Stimulated activated naive CD4-positive, alpha-beta T cell treated with Interleukin-2 at 50 U/mL for 16 hours (primary cell): ENCODE data around the gene TNNC2.
"Not testable (repeated sequence)": the region's sequence is repeated elsewhere in the genome, so short reads cannot be mapped to it uniquely, and the experiment has no call there.

Experiments
- DNase-seq: peaks from one replicate; lab custom pipeline; 2025; lab: John Stamatoyannopoulos, UW

TNNC2 gene

DNA sequence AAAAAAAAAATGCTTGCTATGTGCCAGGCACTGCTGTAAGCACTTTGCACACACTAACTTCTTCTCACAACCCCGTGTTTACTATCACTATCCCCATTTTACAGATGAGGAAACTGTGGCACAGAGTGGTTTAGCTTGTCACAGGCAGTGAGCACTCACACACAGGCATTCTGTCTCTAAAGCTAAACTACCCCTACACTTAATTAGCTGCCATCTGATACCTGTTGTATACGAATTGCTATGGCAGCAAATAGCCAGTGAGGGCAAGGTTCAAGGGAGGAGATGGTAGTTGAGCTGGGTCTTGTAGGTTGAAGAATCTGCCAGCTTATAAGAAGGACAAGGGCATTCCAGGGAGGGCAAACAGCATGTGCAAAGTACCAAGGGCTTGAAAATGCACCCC, 5.2 kb downstream of the TNNC2 start:
- DNase-seq, result no peak

DNA sequence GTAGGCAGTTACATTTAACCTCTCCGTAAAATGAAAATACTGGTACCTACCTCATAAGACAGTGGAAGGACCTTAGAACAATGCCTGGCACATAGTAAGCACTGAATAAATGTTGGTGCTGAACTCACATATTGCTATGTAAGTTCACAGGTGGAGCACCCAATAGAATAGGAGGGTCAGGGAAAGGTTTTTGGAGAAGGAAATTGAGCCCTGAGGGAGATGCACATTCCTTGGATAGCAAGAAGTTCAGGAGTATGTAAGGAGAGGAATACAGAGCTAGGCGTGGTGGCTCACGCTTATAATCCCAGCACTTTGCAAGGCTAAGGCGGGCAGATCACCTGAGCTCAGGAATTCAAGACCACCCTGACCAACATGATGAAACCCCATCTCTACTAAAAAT, 7.6 kb downstream of the TNNC2 start:
- no peak for DNase-seq

DNA sequence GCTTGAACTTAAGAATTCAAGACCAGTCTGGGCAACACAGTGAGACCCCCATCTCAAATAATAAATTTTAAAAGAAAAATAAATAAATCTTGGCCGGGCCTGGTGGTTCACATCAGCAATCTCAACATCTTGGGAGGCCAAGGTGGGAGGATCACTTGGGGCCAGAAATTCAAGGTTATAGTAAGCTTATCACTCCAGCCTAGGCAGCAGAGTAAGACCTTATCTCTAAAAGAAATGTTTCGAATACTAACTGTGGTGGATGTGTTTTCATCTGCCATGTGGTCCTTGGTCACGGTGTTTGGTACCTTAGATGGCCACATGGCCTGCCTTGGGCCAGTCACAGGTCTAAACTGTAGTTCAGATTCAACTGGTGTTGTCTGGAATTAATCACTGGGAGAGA, 8.9 kb downstream of the TNNC2 start:
- DNase-seq, result no peak

DNA sequence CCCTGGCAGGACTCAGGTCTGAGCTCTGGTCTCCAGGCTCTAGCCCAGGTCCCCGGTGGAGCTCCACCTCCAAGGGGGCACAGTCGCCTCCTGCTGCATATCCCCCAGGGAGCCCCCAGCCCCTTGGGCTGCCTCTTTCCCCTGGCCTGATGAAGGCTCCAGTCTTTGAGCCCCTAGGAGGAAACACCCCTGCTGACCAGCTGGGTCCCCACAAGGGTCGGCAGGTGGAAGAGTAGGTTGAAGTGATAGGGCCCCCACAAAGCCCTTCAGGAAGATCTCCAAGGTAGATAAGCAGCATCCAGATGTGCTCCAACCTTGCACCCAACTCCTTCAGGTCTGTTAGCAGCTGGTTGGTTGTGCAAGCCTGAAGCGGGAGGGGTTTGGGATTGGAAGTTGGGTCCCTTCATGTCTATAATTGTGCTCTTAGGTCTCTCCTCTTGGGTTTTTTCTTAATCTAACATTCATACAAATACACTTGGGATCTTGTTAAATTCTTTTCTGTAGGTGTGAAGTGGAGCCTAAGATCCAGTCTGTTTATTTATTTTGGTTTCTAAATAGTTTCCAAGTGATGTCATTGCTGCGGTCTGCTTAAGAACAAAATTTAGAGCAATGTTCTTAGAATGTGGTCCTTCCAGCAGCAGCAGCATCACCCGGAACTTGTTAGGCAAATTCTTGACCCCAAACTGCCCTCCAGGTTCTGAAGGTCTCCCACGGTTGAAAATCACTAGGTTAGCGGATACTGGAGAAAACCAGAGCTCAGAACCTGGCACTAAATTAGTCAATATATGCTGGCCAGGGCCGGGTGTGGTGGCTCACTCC, 9.5 kb downstream of the TNNC2 start:
- no peak for DNase-seq

DNA sequence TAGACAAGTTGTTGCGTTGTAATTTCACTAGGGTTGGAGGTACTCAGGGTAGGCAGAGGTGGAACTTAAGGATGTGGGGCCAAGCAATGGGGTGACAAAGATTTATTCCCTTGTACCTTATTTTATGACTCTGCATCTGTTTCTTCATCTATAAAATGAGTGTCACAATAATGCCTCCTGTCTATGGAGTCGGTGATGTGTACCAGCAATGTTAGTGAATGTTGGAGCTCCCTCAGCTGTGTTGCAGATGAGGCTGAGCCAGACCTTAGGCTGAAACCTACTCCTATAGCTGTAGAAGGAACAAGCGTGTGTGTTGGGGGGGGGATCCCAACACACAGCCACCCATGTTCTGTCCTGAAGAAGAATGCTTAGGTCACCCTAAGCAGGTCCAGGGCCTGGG, 10.2 kb downstream of the TNNC2 start:
- DNase-seq, result no peak

DNA sequence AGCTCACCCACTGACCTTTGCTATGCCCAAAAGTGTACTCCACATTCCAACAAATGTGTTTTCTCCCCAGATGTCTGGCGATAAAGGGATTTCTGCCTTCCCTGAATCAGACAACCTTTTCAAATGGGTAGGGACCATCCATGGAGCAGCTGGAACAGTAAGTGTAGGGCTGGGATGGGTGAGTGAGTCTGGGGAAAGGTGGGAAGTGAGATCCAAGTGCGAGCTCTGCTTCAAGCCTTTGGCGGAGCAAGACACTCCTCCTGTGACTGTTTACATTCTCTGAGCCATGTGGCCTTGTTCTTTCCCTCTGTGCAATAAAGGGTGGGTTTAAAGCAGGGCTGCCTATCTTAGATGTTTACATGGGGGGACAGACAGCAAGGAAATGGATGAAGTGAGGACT, 12.8 kb downstream of the TNNC2 start:
- no peak for DNase-seq

DNA sequence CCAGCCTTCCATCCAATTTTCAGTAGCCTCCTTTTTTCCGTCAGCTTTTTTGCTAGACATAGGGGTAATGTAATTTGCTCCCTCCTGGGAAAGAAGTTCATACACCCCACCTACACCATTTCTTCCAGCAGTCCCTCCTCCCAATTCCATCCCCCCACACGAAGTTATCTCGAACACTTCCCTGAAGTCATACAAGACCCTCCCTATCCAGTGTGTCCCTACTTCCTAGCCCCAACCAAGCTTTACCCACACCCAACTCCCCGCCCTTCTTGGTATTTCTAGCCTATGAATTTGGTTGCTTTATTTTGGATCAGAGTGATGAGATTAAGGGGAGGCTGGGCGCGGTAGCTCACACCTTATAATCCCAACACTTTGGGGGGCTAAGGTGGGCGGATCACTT, 13.6 kb downstream of the TNNC2 start:
- no peak for DNase-seq

DNA sequence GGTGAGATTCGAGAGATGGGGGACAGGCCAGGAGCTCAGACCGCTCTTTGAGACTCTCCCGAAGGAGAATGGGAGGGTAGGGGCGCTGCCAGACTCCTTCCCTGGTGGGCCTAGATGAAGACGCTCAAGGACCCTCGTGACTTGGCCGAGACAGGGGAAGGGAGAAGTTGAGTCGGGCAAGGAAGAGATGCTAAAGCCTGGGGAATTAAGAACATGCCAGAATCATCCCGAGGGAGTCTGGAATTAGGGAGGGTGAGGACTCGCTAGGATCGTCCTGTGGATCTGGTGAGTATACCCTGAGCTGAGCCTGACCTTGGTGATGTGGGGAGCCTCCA, 14.1 kb downstream of the TNNC2 start:
- DNase-seq, result no peak

DNA sequence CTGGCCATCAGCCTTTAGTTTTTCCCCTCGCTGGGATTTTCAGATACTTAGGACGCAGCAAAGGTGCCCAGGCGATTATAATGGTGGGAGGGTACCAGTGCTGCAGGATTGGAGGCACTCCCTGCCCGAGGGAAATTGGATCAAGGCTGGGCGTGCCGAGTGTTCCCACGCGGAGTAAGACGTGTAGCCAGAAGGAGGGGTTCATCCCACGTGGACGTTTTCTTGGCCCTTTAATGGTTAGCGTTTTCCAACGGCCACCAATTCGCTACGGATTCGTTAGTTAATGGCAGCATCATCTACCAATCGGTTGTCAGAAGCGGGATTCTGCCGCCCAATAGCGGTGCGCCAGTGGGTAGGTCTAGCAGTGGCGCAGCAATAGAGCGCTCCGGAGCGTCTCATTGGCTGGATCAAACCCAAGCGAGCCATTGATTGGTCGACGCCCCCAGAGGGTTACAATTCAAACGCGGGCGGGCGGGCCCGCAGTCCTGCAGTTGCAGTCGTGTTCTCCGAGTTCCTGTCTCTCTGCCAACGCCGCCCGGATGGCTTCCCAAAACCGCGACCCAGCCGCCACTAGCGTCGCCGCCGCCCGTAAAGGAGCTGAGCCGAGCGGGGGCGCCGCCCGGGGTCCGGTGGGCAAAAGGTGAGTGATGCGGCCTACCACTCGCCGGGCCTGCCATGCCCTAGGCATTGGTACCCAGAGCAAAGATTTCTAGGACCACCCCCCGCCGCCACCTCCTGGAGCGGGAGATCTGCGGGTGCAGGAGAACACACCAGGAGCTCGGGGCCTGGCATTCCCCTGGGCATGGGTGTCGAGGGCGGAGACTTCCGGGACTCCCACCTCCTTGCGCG, 14.7 kb downstream of the TNNC2 start, which contains the start of gene UBE2C:
Gene UBE2C (plus strand): TSS at position 488 of the 849 bp plus-strand sequence. CDS start 52 bp downstream, at position 540.
- DNase-seq, result peak; percentile 92

DNA sequence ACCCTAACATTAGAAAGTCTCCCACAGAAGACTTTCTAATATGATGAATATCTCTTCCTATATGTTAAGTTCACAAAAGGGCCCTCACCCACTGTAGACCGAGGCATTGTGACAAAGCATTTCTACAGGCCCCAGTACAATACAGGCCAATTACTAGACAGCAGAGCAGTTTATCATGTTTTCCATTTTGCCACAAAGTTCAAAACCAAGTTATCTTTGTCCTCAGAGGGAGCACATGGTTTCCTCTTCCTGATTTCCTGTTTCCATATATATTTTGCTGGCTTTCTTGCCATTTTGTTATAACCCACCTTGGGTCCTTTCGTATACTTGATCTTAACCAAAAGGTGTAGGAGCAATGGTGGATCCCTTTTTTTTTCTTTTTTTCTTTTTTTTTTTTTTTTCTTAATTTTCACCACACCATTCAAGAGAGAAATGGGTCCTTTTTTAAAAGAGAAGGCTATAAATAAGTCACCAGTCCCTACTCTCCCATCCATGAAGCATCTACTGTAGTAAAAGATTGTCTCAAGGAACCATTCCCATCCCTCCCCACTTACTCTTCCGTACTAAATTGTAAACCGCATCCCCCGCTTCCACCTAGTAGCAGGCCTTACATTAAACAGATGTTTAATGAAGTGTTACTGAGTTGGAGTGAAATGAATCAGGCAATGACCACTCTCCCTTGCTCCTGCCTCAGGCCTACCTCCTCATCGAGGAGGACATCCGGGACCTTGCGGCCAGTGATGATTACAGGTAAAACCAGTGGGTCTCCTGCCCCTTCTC, 16.7 kb downstream of the TNNC2 start:
- no peak for DNase-seq

DNA sequence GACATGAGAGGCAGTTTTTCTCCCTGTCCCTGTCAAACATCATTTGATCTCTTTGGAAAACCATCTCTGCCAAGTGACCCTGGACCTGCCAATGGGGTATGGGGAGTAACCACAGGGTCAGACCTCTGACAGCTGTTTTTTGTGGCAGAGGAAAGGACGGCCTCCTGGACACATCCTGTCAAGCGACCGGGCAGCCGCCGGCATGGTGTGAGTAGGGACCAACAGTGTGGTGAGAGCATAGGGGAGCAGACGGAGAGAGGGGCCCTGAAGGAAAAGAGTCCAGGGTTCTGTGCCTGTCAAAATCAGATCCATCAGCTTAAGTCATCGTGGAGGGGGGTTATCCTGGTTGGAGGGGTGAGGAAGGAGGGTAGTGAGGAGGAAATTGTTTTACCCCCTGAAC, 25.3 kb downstream of the TNNC2 start:
- DNase-seq, result no peak

DNA sequence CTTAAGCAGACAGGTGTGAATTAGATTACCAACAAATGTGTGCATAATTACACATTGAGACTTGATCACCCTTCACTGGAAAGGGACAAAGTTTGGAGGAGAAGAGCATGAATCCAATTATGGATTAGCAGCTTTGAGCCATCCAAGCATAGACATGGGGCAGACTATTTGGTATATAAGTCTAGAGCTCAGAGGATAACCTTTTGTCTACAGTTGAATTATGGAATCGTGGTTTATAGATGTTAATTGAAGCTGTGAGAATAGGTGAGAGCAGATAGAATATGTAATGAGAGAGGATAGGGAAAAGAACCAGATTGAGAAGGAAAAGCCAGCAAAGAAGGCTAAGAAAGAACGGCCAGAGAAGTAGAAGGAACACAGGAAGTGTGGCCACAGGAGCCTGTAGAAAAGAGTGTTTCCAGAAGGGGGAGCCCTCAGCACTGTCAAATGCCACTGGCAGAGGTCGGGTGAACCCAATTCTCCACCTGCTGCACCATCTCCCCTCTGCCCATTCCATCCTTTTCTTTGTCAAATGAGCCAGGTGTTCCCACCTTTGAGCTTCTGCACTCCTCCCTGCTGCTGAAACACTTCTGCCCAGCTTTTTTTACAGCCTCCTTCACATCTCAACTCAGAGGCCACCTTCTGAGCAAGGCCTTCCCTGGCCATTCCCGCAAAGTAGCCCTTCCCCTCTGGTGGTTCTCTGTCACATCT, 28.0 kb downstream of the TNNC2 start:
- peak; percentile 42 for DNase-seq

DNA sequence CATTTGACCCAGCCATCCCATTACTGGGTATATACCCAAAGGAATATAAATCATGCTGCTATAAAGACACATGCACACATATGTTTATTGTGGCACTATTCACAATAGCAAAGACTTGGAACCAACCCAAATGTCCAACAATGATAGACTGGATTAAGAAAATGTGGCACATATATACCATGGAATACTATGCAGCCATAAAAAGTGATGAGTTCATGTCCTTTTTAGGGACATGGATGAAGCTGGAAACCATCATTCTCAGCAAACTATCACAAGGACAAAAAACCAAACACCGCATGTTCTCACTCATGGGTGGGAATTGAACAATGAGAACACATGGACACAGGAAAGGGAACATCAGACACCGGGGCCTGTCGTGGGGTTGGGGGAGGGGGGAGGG, 29.2 kb downstream of the TNNC2 start:
- DNase-seq, result not testable (repeated sequence)

DNA sequence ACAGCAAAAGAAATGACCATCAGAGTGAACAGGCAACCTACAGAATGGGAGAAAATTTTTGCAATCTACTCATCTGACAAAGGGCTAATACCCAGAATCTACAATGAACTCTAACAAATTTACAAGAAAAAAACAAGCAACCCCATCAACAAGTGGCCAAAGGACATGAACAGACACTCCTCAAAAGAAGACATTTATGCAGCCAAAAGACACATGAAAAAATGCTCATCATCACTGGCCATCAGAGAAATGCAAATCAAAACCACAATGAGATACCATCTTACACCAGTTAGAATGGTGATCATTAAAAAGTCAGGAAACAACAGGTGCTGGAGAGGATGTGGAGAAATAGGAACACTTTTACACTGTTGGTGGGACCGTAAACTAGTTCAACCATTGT, 29.6 kb downstream of the TNNC2 start:
- not testable (repeated sequence) for DNase-seq

DNA sequence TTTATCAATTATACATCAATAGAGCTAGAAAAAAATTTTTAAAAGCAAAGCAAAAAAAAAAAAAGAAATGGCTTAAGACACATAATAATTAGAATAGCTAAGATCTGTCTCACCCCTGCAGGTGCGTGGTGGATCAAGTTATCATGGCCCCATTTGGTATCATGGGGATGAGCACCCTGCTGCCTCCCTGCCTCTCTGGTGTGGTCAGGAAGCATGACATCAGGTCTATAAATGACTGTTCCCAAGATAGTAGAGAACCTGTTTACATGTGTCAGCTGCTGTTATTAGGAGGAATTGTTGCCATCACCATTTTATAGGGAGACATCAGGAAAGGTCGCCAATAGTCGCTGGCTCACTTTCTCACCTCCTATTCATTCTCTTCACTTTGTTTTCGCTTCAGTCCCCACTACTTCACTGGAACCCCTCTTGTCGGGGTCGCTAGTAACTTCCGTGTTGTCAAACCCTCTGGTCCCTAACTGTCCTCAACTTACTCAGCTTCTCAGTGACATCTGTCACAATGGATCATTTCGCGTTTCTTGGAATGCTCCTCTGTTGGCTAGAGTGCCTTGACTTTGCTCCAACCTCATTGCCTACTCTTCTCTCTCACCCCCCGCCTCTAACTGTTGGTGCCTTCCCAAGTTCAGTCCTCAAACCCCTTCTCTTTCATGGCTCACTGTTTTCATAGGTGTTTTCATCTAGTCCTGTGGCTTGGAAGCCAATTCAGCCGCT, 30.6 kb downstream of the TNNC2 start:
- no peak for DNase-seq

DNA sequence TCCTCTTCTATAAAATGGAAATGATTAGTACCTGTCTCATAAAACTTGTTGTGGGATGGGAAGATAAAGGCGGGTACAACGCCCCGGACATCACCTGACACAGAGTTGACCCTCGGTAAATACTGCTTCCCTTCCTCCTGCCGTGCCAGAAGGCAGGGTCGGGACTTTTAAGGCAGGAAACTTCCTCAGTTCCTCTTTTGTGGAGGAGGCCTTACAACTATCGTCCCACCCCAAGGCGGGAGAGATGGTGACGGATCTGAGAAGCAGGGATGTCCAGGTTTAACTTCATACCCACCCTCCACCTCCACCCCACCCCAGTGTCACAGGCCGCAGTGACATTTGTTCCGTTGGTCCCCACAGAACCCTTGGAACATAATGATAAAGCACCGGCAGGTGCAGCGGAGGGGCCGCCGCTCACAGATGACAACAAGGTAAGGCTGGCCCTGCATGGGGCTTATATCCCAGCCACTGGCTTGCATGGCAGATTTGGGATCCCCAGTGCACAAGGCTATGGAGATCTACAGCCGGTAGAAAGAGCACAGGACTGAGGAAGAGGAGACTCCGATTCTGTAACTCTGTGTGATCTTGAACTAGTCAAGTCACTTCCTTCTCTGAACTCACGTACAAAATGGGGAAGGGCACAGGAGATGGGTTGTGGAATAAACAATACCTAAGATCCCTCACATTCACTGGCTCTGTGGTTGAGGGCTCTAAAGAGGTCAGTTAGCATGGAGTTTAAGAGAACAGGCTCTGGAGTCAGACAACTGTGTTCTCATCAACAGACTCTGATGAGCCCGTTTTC, 34.6 kb downstream of the TNNC2 start:
- DNase-seq, result no peak

DNA sequence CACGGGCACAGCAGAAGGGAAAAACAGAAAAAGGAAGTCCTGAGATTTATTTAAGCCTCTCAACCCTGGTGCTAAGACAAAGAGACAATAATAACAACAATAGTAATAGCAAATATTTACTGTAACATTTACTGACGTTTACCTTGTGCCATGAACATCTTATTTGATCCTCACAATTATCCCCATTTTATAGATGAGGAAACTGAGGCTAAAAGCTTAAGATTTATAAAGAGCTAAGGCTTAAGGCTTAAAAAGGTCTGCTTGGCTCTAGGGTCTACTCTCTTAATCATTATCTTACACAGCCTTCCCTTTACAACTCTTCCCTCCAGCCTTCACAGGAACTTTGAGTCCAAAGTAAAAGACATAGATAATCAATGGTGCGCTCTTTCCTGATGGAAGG, 38.8 kb downstream of the TNNC2 start:
- no peak for DNase-seq

DNA sequence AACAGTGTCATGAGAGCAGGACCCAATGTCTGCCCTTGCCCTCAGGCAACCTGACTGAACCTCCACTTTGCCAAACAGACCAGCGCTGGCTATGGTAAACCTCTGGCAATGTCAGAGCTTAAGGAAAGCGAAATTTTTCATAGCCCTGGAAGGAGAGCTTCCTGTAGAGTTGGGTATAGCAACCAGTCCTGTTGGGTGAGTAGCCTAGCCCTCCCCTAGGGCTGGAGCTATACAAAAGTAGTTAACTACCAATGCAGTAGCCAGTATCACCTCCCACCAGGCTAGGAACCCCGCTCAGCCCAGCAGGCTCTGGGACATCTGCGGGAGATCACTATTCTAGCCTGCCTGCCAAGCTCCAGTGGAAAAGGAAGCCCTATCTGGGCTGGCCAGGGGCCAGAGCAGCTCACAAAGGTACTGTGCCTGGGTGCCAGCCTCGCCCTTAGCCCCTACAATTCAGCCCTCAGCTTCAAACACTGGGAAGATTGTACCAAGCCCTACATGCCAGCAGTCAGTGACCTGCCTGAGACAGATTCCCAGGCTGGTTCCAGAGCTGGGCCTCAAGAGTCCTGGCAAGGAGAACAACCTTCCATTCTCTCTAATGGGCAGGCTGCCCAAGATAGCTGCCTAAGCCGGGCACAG, 43.3 kb downstream of the TNNC2 start:
- DNase-seq, result no peak

DNA sequence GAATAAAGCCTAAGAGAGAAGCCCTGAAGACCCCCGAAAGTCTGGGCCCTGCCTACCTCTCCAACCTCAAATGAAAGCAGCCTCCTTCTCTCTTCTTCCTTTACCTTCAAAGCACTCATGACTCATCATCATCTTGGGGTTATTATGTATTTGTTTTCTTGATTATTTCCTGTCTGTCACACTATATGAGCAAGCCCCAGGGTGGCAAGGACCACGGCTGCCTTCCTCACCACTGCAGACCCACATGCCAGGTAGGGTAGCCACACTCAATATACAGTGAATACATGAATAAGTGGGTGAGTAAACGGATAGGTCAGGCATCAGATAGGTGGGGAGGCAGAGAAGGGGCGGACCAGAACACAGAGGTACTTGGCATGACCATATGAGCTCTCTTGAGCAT, 44.2 kb downstream of the TNNC2 start:
- no peak for DNase-seq

DNA sequence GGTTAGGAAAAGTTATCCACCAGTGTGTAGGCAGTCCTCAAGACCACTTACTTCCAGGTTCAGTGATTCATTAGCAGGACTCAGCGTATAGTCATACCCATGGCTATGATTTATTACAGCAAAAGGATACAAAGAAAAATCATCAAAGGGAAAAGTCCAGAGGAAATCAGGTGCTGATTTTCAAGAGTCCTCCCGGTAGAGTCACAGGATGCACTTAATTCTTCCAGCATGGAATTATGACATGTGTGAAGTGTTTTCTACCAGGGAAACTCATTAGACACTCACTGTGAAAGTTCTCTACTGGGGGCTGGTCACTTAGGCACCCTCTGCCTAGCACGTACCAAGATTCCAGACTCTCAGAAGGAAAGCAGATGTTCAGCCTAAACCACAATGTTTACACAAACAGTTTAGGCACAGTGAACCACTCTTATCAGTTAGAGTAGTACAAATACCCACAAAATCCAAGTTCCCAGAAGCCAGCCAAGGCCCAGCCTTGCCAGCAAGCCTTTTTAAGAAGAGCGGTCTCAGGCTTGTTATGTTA, 45.7 kb downstream of the TNNC2 start:
- no peak for DNase-seq
